Stimulated activated naive CD8-positive, alpha-beta T cell treated with anti-CD3 and anti-CD28 coated beads, Interleukin-15, amount 100 ng/mL, for 72 hours (primary cell): ENCODE results near the gene FSD2.
"Not testable (repeated sequence)": the region's sequence is repeated elsewhere in the genome, so short reads cannot be mapped to it uniquely, and the experiment has no call there.

ENCODE experiments used
- ATAC-seq: fragments of 150-1000 bp; cut with Tn5 transposase; 2 replicates; pipeline ENCODE4 v1.10.0; 2021; ENCODE audit warnings: mild to moderate bottlenecking, moderate library complexity
- DNase-seq, 2 donors: peaks; one replicate each; pipeline ENCODE4 v3.0.0; 2021 to 2022
- H3K27ac Mint-ChIP-seq, 2 donors: one replicate each; pipeline ENCODE4 v1.8.0; 2022; ENCODE audit warnings: mild to moderate bottlenecking in 2 of 2, mixed read lengths in 2 of 2, moderate library complexity in 2 of 2
- H3K27me3 Mint-ChIP-seq: one replicate; pipeline ENCODE4 v1.8.0; 2022; ENCODE audit warnings: mixed read lengths
- H3K4me1 Mint-ChIP-seq: one replicate; pipeline ENCODE4 v1.8.0; 2022; ENCODE audit warnings: mild to moderate bottlenecking, mixed read lengths
- H3K4me3 Mint-ChIP-seq, 2 donors: one replicate each; pipeline ENCODE4 v1.8.0; 2022; ENCODE audit warnings: mild to moderate bottlenecking in 2 of 2, mixed read lengths in 2 of 2, moderate library complexity in 1 of 2
- H3K9me3 Mint-ChIP-seq, 2 donors: one replicate each; pipeline ENCODE4 v1.8.0; 2022; ENCODE audit warnings: mixed read lengths in 2 of 2

Gene FSD2

GRCh38 chr15:82838096-82838735, 32.3 kb upstream of the FSD2 start:
- H3K9me3 Mint-ChIP-seq = peaks cover 5 to 14% of the 10 kb centered on the region in 2 donors
- no peaks in the 10 kb centered on the region for H3K27me3 Mint-ChIP-seq
- peaks cover 6% of the 10 kb centered on the region for H3K4me1 Mint-ChIP-seq
- no peak overlapping the region for H3K4me3 Mint-ChIP-seq
- DNase-seq = no peak
- no peak overlapping the region for H3K27ac Mint-ChIP-seq
- ATAC-seq = no peak

GRCh38 chr15:82835391-82835917, 29.6 kb upstream of the FSD2 start:
- ATAC-seq = no peak
- H3K27ac Mint-ChIP-seq = no peak overlapping the region
- peaks cover 34% of the 10 kb centered on the region for H3K4me1 Mint-ChIP-seq
- peaks cover 0 to 14% of the 10 kb centered on the region in 2 donors for H3K9me3 Mint-ChIP-seq
- DNase-seq = no peak
- H3K4me3 Mint-ChIP-seq = no peak overlapping the region
- no peaks in the 10 kb centered on the region for H3K27me3 Mint-ChIP-seq

- H3K27me3 Mint-ChIP-seq = no peaks in the 10 kb centered on the region
- no peak overlapping the region for H3K4me3 Mint-ChIP-seq
- peaks cover 40% of the 10 kb centered on the region for H3K4me1 Mint-ChIP-seq
- no peak for ATAC-seq
- H3K27ac Mint-ChIP-seq = peak overlapping the region in 1 of 2 donors; percentile 95
- H3K9me3 Mint-ChIP-seq = peaks cover 0 to 14% of the 10 kb centered on the region in 2 donors
- no peak for DNase-seq
These were observed 27.5 kb upstream of the FSD2 start for GRCh38 chr15:82833362-82833682.

- Mint-ChIP-seq H3K27ac (peak overlapping the region; percentile 91 to 95), H3K4me1 (peaks cover 45% of the 10 kb centered on the region), H3K27me3 (no peaks in the 10 kb centered on the region), H3K4me3 (peak overlapping the region; percentile 44 to 50), H3K9me3 (peaks cover 0 to 9% of the 10 kb centered on the region in 2 donors)
- ATAC-seq (peak; percentile 91), DNase-seq (peak; percentile 30 to 47)
These were observed 26.9 kb upstream of the FSD2 start for GRCh38 chr15:82832601-82833361.

GRCh38 chr15:82831894-82832600, 26.2 kb upstream of the FSD2 start:
- Mint-ChIP-seq H3K4me3 (peak overlapping the region; percentile 44 to 50), H3K27ac (no peak overlapping the region), H3K4me1 (peaks cover 45% of the 10 kb centered on the region), H3K27me3 (no peaks in the 10 kb centered on the region), H3K9me3 (peaks cover 0 to 6% of the 10 kb centered on the region in 2 donors)
- no peak for DNase-seq
- no peak for ATAC-seq

- H3K4me1 Mint-ChIP-seq = peaks cover 41% of the 10 kb centered on the region
- H3K27me3 Mint-ChIP-seq = no peaks in the 10 kb centered on the region
- DNase-seq = no peak
- no peak overlapping the region for H3K27ac Mint-ChIP-seq
- no peak overlapping the region for H3K4me3 Mint-ChIP-seq
- no peaks in the 10 kb centered on the region for H3K9me3 Mint-ChIP-seq
- peak; percentile 51 for ATAC-seq
These were observed 24.7 kb upstream of the FSD2 start for GRCh38 chr15:82830427-82831173.

- Mint-ChIP-seq H3K27ac (no peak overlapping the region), H3K4me3 (no peak overlapping the region), H3K27me3 (no peaks in the 10 kb centered on the region), H3K4me1 (peaks cover 41% of the 10 kb centered on the region), H3K9me3 (no peaks in the 10 kb centered on the region)
- no peak for DNase-seq
- no peak for ATAC-seq
These were observed 23.4 kb upstream of the FSD2 start for GRCh38 chr15:82829234-82829633.

- no peaks in the 10 kb centered on the region for H3K27me3 Mint-ChIP-seq
- H3K9me3 Mint-ChIP-seq = no peaks in the 10 kb centered on the region
- peak; percentile 55 for ATAC-seq
- peak overlapping the region in 1 of 2 donors; percentile 62 for H3K27ac Mint-ChIP-seq
- H3K4me3 Mint-ChIP-seq = no peak overlapping the region
- DNase-seq = no peak
- H3K4me1 Mint-ChIP-seq = peaks cover 37% of the 10 kb centered on the region
These were observed 22.2 kb upstream of the FSD2 start for GRCh38 chr15:82828075-82828474.

- Mint-ChIP-seq H3K4me1 (peaks cover 2% of the 10 kb centered on the region), H3K4me3 (no peak overlapping the region), H3K9me3 (no peaks in the 10 kb centered on the region), H3K27me3 (no peaks in the 10 kb centered on the region), H3K27ac (no peak overlapping the region)
- no peak for ATAC-seq
- DNase-seq = no peak
These were observed 17.2 kb upstream of the FSD2 start for GRCh38 chr15:82823049-82823448.

- not testable (repeated sequence) for DNase-seq, H3K4me1 Mint-ChIP-seq, ATAC-seq, H3K4me3 Mint-ChIP-seq, H3K27me3 Mint-ChIP-seq, H3K27ac Mint-ChIP-seq, H3K9me3 Mint-ChIP-seq
These were observed 16.0 kb upstream of the FSD2 start for GRCh38 chr15:82821851-82822250.

GRCh38 chr15:82821396-82821795, 15.5 kb upstream of the FSD2 start:
- H3K27me3 Mint-ChIP-seq, H3K4me1 Mint-ChIP-seq, ATAC-seq, H3K9me3 Mint-ChIP-seq, H3K27ac Mint-ChIP-seq, H3K4me3 Mint-ChIP-seq, DNase-seq: not testable (repeated sequence)

GRCh38 chr15:82820128-82820527, 14.3 kb upstream of the FSD2 start:
- no peak for DNase-seq
- Mint-ChIP-seq H3K4me3 (no peak overlapping the region), H3K4me1 (peaks cover 6% of the 10 kb centered on the region), H3K27ac (no peak overlapping the region), H3K9me3 (no peaks in the 10 kb centered on the region), H3K27me3 (no peaks in the 10 kb centered on the region)
- no peak for ATAC-seq

- peak overlapping the region in 1 of 2 donors; percentile 66 for H3K4me3 Mint-ChIP-seq
- no peak for ATAC-seq
- H3K9me3 Mint-ChIP-seq = no peaks in the 10 kb centered on the region
- DNase-seq = no peak
- H3K27ac Mint-ChIP-seq = no peak overlapping the region
- H3K27me3 Mint-ChIP-seq = no peaks in the 10 kb centered on the region
- peaks cover 35% of the 10 kb centered on the region for H3K4me1 Mint-ChIP-seq
These were observed 7.1 kb upstream of the FSD2 start for GRCh38 chr15:82812994-82813393.

GRCh38 chr15:82810890-82811426, 5.1 kb upstream of the FSD2 start:
- H3K4me3 Mint-ChIP-seq = peak overlapping the region; percentile 85 to 87
- ATAC-seq (peak; percentile 31), DNase-seq (peak; percentile 47 to 67)
- peaks cover 30% of the 10 kb centered on the region for H3K4me1 Mint-ChIP-seq
- H3K9me3 Mint-ChIP-seq = no peaks in the 10 kb centered on the region
- H3K27ac Mint-ChIP-seq = peak overlapping the region; percentile 96 to 99
- no peaks in the 10 kb centered on the region for H3K27me3 Mint-ChIP-seq
